GM21786 (cell line): ENCODE measurements around the gene AHRR.
"Not testable (repeated sequence)": the region's sequence is repeated elsewhere in the genome, so short reads cannot be mapped to it uniquely, and the experiment has no call there.

Source experiments
- ATAC-seq: cut with Tn5 transposase; IDR thresholded peaks from one replicate; pipeline ENCODE4 v1.9.1; 2021; ENCODE audit not compliant: unreplicated experiment

AHRR gene

GRCh38 chr5:483011-483410 lies 161.5 kb downstream of the AHRR start:
- ATAC-seq = no peak

GRCh38 chr5:483434-484140 lies 162.1 kb downstream of the AHRR start:
- ATAC-seq = no peak

GRCh38 chr5:484556-484955 lies 163.0 kb downstream of the AHRR start:
- ATAC-seq = no peak

GRCh38 chr5:485113-485945 lies 163.8 kb downstream of the AHRR start:
- ATAC-seq = no peak

- no peak for ATAC-seq
Observed at GRCh38 chr5:485946-486491, 164.5 kb downstream of the AHRR start.

GRCh38 chr5:486597-486996 lies 165.1 kb downstream of the AHRR start:
- not testable (repeated sequence) for ATAC-seq
